Keratinocyte (primary cell): ENCODE results near the gene PTPRN2. TPM values are rescaled to one million over a fixed set of nuclear protein-coding genes. Genes with fewer than 3 reads are reported as not detected.

ENCODE experiments used
- DNase-seq: peaks from one replicate; pipeline ENCODE4 v3.0.0-alpha.2; 2011; ENCODE audit warnings: low read depth, missing footprints, low spot score
- FAIRE-seq: peaks from 2 replicates; lab custom pipeline; 2011; peaks lifted over from hg19 to GRCh38; lab: Jason Lieb, UNC
- H2AFZ ChIP-seq: 2 replicates; pipeline ENCODE4 v1.6.0; 2012; ENCODE audit warnings: low read length, control low read depth, inconsistent platforms; ENCODE audit not compliant: control insufficient read depth
- H3K27ac ChIP-seq: 2 replicates; pipeline ENCODE4 v1.5.1; 2011; ENCODE audit warnings: low read length; ENCODE audit not compliant: control insufficient read depth, insufficient read depth
- H3K27me3 ChIP-seq: 3 replicates; pipeline ENCODE4 v1.6.0; 2011; ENCODE audit warnings: low read length; ENCODE audit not compliant: control insufficient read depth, insufficient read depth; ENCODE audit errors: extremely low read depth
- H3K36me3 ChIP-seq, 2 experiments: 2 replicates in 1 of 2; 3 replicates in 1 of 2; pipeline ENCODE4 v1.5.1; 2011; ENCODE audit warnings: low read length in 2 of 2, mild to moderate bottlenecking in 1 of 2; ENCODE audit not compliant: control insufficient read depth in 2 of 2, insufficient read depth in 2 of 2; ENCODE audit errors: extremely low read depth in 1 of 2
- H3K4me1 ChIP-seq: 3 replicates; pipeline ENCODE4 v1.5.1; 2011; ENCODE audit warnings: low read length; ENCODE audit not compliant: control insufficient read depth, insufficient read depth; ENCODE audit errors: extremely low read depth
- H3K4me2 ChIP-seq: 3 replicates; pipeline ENCODE4 v1.6.0; 2011; ENCODE audit warnings: low read depth, low read length; ENCODE audit not compliant: control insufficient read depth, insufficient read depth; ENCODE audit errors: extremely low read depth
- H3K4me3 ChIP-seq, 3 experiments: fragments of 200-600 bp in 1 of 3; sonication (generic) in 1 of 3; 2 replicates in 2 of 3; 3 replicates in 1 of 3; pipeline ENCODE4 v1.5.1; 2011 to 2016; ENCODE audit warnings: low read length in 3 of 3, mild to moderate bottlenecking in 3 of 3, control low read depth in 2 of 3, inconsistent platforms in 1 of 3, low read depth in 1 of 3, mixed read lengths in 1 of 3, mixed run types in 1 of 3, moderate library complexity in 1 of 3; ENCODE audit not compliant: control insufficient read depth in 2 of 3, insufficient read depth in 2 of 3; ENCODE audit errors: extremely low read depth in 1 of 3
- H3K79me2 ChIP-seq: 2 replicates; pipeline ENCODE4 v1.6.0; 2012; ENCODE audit warnings: low read length; ENCODE audit not compliant: control insufficient read depth, insufficient read depth
- H3K9ac ChIP-seq: 3 replicates; pipeline ENCODE4 v1.6.0; 2011; ENCODE audit warnings: low read length; ENCODE audit not compliant: control insufficient read depth, insufficient read depth; ENCODE audit errors: extremely low read depth
- H3K9me1 ChIP-seq: 3 replicates; pipeline ENCODE4 v1.6.0; 2011; ENCODE audit warnings: low read length; ENCODE audit not compliant: control insufficient read depth, insufficient read depth; ENCODE audit errors: extremely low read depth
- H3K9me3 ChIP-seq: 2 replicates; pipeline ENCODE4 v1.5.1; 2012; ENCODE audit warnings: low read depth, low read length; ENCODE audit not compliant: control insufficient read depth
- H4K20me1 ChIP-seq: 3 replicates; pipeline ENCODE4 v1.6.0; 2011; ENCODE audit warnings: low read length; ENCODE audit not compliant: control insufficient read depth, insufficient read depth; ENCODE audit errors: extremely low read depth
- CTCF ChIP-seq, 3 experiments: IDR thresholded peaks in 1 of 3; conservative IDR thresholded peaks in 1 of 3; optimal IDR thresholded peaks in 1 of 3; 2 replicates in 2 of 3; 3 replicates in 1 of 3; pipeline versions ENCODE3 to v1.5.1; 2011; ENCODE audit warnings: low read length in 3 of 3, mild to moderate bottlenecking in 3 of 3, moderate library complexity in 2 of 3, control low read depth in 1 of 3, inconsistent platforms in 1 of 3; ENCODE audit not compliant: insufficient read depth in 2 of 3; ENCODE audit errors: extremely low read depth in 1 of 3
- EZH2 ChIP-seq: IDR thresholded peaks from one replicate; pipeline ENCODE4 v1.6.1; 2012; ENCODE audit warnings: inconsistent platforms, mild to moderate bottlenecking, low read length, moderate library complexity
- dilution Hi-C: fragments of 300-500 bp; cut with MboI; formaldehyde crosslinking; loops from one replicate; pipeline ENCODE4 v1.7.0; 2020; ENCODE audit warnings: low sequenced_read_pairs; ENCODE audit not compliant: extremely low pct_ligation_motif_present
- polyA plus RNA-seq, 5 experiments: library from polyadenylated mRNA; depleted of rRNA in 3 of 5; stranded (reverse) in 3 of 5; stranded (forward) in 1 of 5; unstranded in 1 of 5; fragments of >200 nt; gene quantifications; 1 replicate in 1 of 5; 2 replicates in 3 of 5; 3 replicates in 1 of 5; pipeline versions ENCODE4 v1.2.1 to v1.2.3, GENCODE V29; 2011 to 2012; ENCODE audit warnings: missing spikeins in 2 of 5, low read depth in 1 of 5, low replicate concordance in 1 of 5

The PTPRN2 gene
- polyA plus RNA-seq, 1 donor (not counting 4 experiments of a cell fraction or from before 2014, with no cell fraction given): not detected

GRCh38 chr7:158517072-158517471, 70.6 kb downstream of the PTPRN2 start:
- Histone ChIP-seq H3K4me1 (no peaks in the 10 kb centered on the region), H3K9ac (no peak overlapping the region), H3K36me3 (no peaks in the 10 kb centered on the region), H2AFZ (no peak overlapping the region), H3K4me2 (no peak overlapping the region), H3K79me2 (no peaks in the 10 kb centered on the region), H4K20me1 (no peaks in the 10 kb centered on the region), H3K9me1 (no peaks in the 10 kb centered on the region), H3K9me3 (peaks cover 21% of the 10 kb centered on the region), H3K4me3 (no peak overlapping the region), H3K27ac (no peak overlapping the region), H3K27me3 (no peaks in the 10 kb centered on the region)
- FAIRE-seq (no peak), DNase-seq (no peak)
- dilution Hi-C loops: no loop called here
- no peak for TF ChIP-seq EZH2
- no peak for TF ChIP-seq CTCF (optimal IDR thresholded peaks at IDR 0.05 in 1 of 3, IDR thresholded peaks at IDR 0.05 in 1 of 3, conservative IDR thresholded peaks at IDR 0.05 in 1 of 3; ENCODE audit: extremely low read depth in 1 of 3, insufficient read depth in 2 of 3, low read length in 3 of 3)

GRCh38 chr7:158516524-158516923, 71.1 kb downstream of the PTPRN2 start:
- dilution Hi-C loops: no loop called here
- Histone ChIP-seq H3K27ac (no peak overlapping the region), H3K27me3 (no peaks in the 10 kb centered on the region), H3K79me2 (no peaks in the 10 kb centered on the region), H3K4me2 (no peak overlapping the region), H3K9ac (no peak overlapping the region), H3K4me1 (no peaks in the 10 kb centered on the region), H4K20me1 (no peaks in the 10 kb centered on the region), H3K4me3 (no peak overlapping the region), H3K9me1 (no peaks in the 10 kb centered on the region), H3K36me3 (no peaks in the 10 kb centered on the region), H2AFZ (no peak overlapping the region), H3K9me3 (peaks cover 19% of the 10 kb centered on the region)
- no peak for FAIRE-seq
- DNase-seq: no peak
- TF ChIP-seq EZH2: no peak

GRCh38 chr7:158512869-158513268, 74.8 kb downstream of the PTPRN2 start:
- TF ChIP-seq CTCF (optimal IDR thresholded peaks at IDR 0.05 in 1 of 3, IDR thresholded peaks at IDR 0.05 in 1 of 3, conservative IDR thresholded peaks at IDR 0.05 in 1 of 3; ENCODE audit: extremely low read depth in 1 of 3, insufficient read depth in 2 of 3, low read length in 3 of 3): no peak
- TF ChIP-seq EZH2: no peak
- FAIRE-seq (no peak), DNase-seq (no peak)
- no peak overlapping the region for H3K4me2 ChIP-seq
- dilution Hi-C loops: no loop called here
- no peaks in the 10 kb centered on the region for H3K9me1 ChIP-seq
- no peaks in the 10 kb centered on the region for H3K36me3 ChIP-seq
- no peaks in the 10 kb centered on the region for H3K27me3 ChIP-seq
- H3K9ac ChIP-seq: no peak overlapping the region
- no peak overlapping the region for H3K27ac ChIP-seq
- no peaks in the 10 kb centered on the region for H3K79me2 ChIP-seq
- H3K4me3 ChIP-seq: no peak overlapping the region
- no peak overlapping the region for H2AFZ ChIP-seq
- no peaks in the 10 kb centered on the region for H4K20me1 ChIP-seq
- H3K4me1 ChIP-seq: no peaks in the 10 kb centered on the region
- H3K9me3 ChIP-seq: peaks cover 23% of the 10 kb centered on the region
